ENCODE measurements around the gene MACROH2A2. TPM values are rescaled to one million over a fixed set of nuclear protein-coding genes. Genes with fewer than 3 reads are reported as not detected.

MACROH2A2 gene
- total and polyA plus RNA-seq, 2 of the 13 experiments (the other 11 are each of a cell fraction or from before 2014, with no cell fraction given), result 9.8 to 43.1 TPM

DNA sequence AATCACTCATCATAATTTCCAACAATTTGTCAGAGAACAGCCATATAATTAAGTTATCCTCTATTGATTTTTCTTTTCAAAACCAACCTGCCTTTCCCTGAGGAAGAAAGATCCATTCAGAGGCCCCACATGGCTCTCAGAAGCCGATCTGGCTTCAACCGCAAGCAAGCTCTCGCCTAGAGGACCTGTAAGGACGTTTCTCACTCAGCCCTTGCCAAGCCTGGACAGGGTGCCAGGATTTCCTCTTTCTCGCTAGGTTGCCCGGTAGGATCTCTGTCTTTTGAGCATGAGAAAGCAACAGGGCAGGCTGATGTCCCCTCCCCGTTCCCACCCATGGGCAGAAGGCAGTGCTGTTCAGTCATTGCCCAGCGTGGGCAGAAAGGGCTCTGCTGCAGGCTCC is 67.0 kb downstream of the MACROH2A2 start:
- 96% methylated on average over 8 of the region's 8 CpGs for WGBS (ENCODE audit: low lambda C conversion rate)
- TF ChIP-seq ZNF383 (CRISPR knock-in tag; IDR thresholded peaks at IDR 0.05; ENCODE audit: borderline replicate concordance) (no peak), SATB2 (CRISPR knock-in tag; IDR thresholded peaks at IDR 0.05) (no peak)
- TF ChIP-seq, protein P1, sequence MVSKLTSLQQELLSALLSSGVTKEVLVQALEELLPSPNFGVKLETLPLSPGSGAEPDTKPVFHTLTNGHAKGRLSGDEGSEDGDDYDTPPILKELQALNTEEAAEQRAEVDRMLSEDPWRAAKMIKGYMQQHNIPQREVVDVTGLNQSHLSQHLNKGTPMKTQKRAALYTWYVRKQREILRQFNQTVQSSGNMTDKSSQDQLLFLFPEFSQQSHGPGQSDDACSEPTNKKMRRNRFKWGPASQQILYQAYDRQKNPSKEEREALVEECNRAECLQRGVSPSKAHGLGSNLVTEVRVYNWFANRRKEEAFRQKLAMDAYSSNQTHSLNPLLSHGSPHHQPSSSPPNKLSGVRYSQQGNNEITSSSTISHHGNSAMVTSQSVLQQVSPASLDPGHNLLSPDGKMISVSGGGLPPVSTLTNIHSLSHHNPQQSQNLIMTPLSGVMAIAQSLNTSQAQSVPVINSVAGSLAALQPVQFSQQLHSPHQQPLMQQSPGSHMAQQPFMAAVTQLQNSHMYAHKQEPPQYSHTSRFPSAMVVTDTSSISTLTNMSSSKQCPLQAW (CRISPR knock-in tag; IDR thresholded peaks at IDR 0.05), result no peak
- H4K20me1 ChIP-seq (ENCODE audit: insufficient read depth, low read length), result no peaks in the 10 kb centered on the region
- no peaks in the 10 kb centered on the region for H3K27me3 ChIP-seq (ENCODE audit: control insufficient read depth in 1 of 2, insufficient read depth in 2 of 2, low read length in 2 of 2)
- ATAC-seq, result no peak
- ChIA-PET CTCF (ENCODE audit: low intra/inter-chr PET ratio, low total read pairs) (no interaction called here), POLR2A (interaction anchor here (1.2 to 2.0 kb wide), 3 partner anchors 10 to 27 kb away, joined by 3 to 9 read pairs (median 3); partner anchors contain the start of gene TYSND1)
- intact Hi-C loops (cut with micrococcal nuclease; ENCODE audit: unreplicated experiment) (no loop called here), in situ Hi-C loops (cut with HindIII; ENCODE audit: extremely low pct_ligation_motif_present, low pct_unique_long_range_greater_than_20kb) (no loop called here)
- H2AFZ ChIP-seq (ENCODE audit: low read length), result no peak overlapping the region
- no peaks in the 10 kb centered on the region for H3K4me1 ChIP-seq (ENCODE audit: insufficient read depth, low read length)
- H3K4me3 ChIP-seq (replicated peaks in 1 of 3; ENCODE audit: insufficient read depth in 1 of 3, low read depth in 2 of 3, low read length in 3 of 3), result no peak overlapping the region
- H3K9ac ChIP-seq (ENCODE audit: insufficient read depth, low read depth, low read length), result no peak overlapping the region
- no peak overlapping the region for H3K4me2 ChIP-seq (ENCODE audit: low read depth, low read length)
- no peak for FAIRE-seq
- no peaks in the 10 kb centered on the region for H3K9me3 ChIP-seq (ENCODE audit: low read length)
- DNase-seq (ENCODE audit: low spot score), result no peak
- peaks cover 27 to 76% of the 10 kb centered on the region in 2 experiments for H3K36me3 ChIP-seq (replicated peaks in 1 of 2; ENCODE audit: control insufficient read depth in 1 of 2, insufficient read depth in 2 of 2, low read length in 2 of 2)
- no peak overlapping the region for H3K27ac ChIP-seq (ENCODE audit: extremely low read length, insufficient read depth, low read length)
- no peaks in the 10 kb centered on the region for H3K79me2 ChIP-seq (ENCODE audit: insufficient read depth, low read length)
- no TSS peak for BruUV-seq (replicated peaks)

DNA sequence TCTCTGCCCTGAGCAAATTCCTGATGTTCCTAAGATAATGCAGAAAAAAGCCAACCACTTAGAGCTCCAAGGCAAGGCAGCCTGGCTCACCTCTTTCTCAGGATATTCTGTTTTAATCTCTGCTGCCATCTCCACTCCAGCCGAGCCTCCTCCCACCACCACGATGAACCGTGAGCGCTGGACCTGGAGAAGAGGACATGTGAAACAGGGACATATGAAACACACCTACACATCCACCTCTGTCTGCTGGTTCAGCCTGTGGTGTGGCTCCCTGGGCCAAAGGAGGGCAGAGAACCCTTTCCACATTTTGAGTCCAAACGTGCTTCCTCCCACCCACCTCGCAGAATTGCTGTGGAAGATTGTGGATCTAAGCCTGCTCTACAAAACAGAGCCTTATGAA is 67.8 kb downstream of the MACROH2A2 start:
- FAIRE-seq (no peak), DNase-seq (ENCODE audit: low spot score) (no peak), ATAC-seq (no peak)
- no peak overlapping the region for H3K27ac ChIP-seq (ENCODE audit: extremely low read length, insufficient read depth, low read length)
- intact Hi-C loops (cut with micrococcal nuclease; ENCODE audit: unreplicated experiment) (no loop called here), in situ Hi-C loops (cut with HindIII; ENCODE audit: extremely low pct_ligation_motif_present, low pct_unique_long_range_greater_than_20kb) (no loop called here)
- H3K79me2 ChIP-seq (ENCODE audit: insufficient read depth, low read length), result peaks cover 3% of the 10 kb centered on the region
- no TSS peak for BruUV-seq (replicated peaks)
- 96% methylated on average over 6 of the region's 6 CpGs for WGBS (ENCODE audit: low lambda C conversion rate)
- no peaks in the 10 kb centered on the region for H3K4me1 ChIP-seq (ENCODE audit: insufficient read depth, low read length)
- peaks cover 24 to 68% of the 10 kb centered on the region in 2 experiments for H3K36me3 ChIP-seq (replicated peaks in 1 of 2; ENCODE audit: control insufficient read depth in 1 of 2, insufficient read depth in 2 of 2, low read length in 2 of 2)
- CTCF ChIA-PET (ENCODE audit: low intra/inter-chr PET ratio, low total read pairs), result no interaction called here
- no peak overlapping the region for H3K9ac ChIP-seq (ENCODE audit: insufficient read depth, low read depth, low read length)
- POLR2A ChIA-PET, result interaction anchor here (1.2 to 1.3 kb wide), 2 partner anchors 11 to 26 kb away, joined by 3 read pairs; partner anchors contain the start of gene TYSND1
- no peaks in the 10 kb centered on the region for H3K27me3 ChIP-seq (ENCODE audit: control insufficient read depth in 1 of 2, insufficient read depth in 2 of 2, low read length in 2 of 2)
- H3K9me3 ChIP-seq (ENCODE audit: low read length), result no peaks in the 10 kb centered on the region
- no peak overlapping the region for H2AFZ ChIP-seq (ENCODE audit: low read length)
- H4K20me1 ChIP-seq (ENCODE audit: insufficient read depth, low read length), result no peaks in the 10 kb centered on the region
- H3K4me3 ChIP-seq (replicated peaks in 1 of 3; ENCODE audit: insufficient read depth in 1 of 3, low read depth in 2 of 3, low read length in 3 of 3), result no peak overlapping the region
- H3K4me2 ChIP-seq (ENCODE audit: low read depth, low read length), result no peak overlapping the region
- TF ChIP-seq FIP1L1 (IDR thresholded peaks at IDR 0.05; ENCODE audit: borderline replicate concordance, insufficient read depth, low read depth, low read length), result no peak
- no peak for TF ChIP-seq ZNF451 (CRISPR knock-in tag; IDR thresholded peaks at IDR 0.05)
- no peak for TF ChIP-seq ZNF547 (CRISPR knock-in tag; IDR thresholded peaks at IDR 0.05)
- TF ChIP-seq EED (CRISPR knock-in tag; IDR thresholded peaks at IDR 0.05), result no peak
- TF ChIP-seq BHLHE40 (IDR thresholded peaks at IDR 0.05; ENCODE audit: low read length), result no peak
- TF ChIP-seq NFE2 (CRISPR knock-in tag; IDR thresholded peaks at IDR 0.05), result no peak
- TF ChIP-seq FUBP1 (CRISPR knock-in tag; IDR thresholded peaks at IDR 0.05; ENCODE audit: borderline replicate concordance), result no peak
- no peak for TF ChIP-seq HOXA3 (CRISPR knock-in tag; IDR thresholded peaks at IDR 0.05)
- TF ChIP-seq ZNF17 (CRISPR knock-in tag; IDR thresholded peaks at IDR 0.05), result no peak
- TF ChIP-seq BRF2 (CRISPR knock-in tag; IDR thresholded peaks at IDR 0.05), result no peak
- no peak for TF ChIP-seq AKAP8 (CRISPR knock-in tag; IDR thresholded peaks at IDR 0.05)
- TF ChIP-seq ZSCAN20 (CRISPR knock-in tag; IDR thresholded peaks at IDR 0.05; ENCODE audit: borderline replicate concordance), result no peak
- TF ChIP-seq ZNF7 (CRISPR knock-in tag; IDR thresholded peaks at IDR 0.05), result no peak
